ENCODE measurements around the gene RGS7. TPM values are rescaled to one million over a fixed set of nuclear protein-coding genes. Genes with fewer than 3 reads are reported as not detected.
A peak's percentile ranks its signal among the peaks of the same experiment; 100 is the strongest.

RGS7 gene
- total and polyA plus RNA-seq, 2 of the 4 experiments (the other 2 are of a cell fraction) = 0.58 to 0.72 TPM

- Histone ChIP-seq H3K18ac (ENCODE audit: low read depth, low read length) (no peak overlapping the region), H4K8ac (ENCODE audit: low read depth in 2 of 2, low read length in 2 of 2) (no peak overlapping the region), H4K20me1 (ENCODE audit: insufficient read depth, low read length) (no peaks in the 10 kb centered on the region), H3K23ac (ENCODE audit: low read depth, low read length) (no peak overlapping the region), H3K36me3 (ENCODE audit: control insufficient read depth, insufficient read depth, low read length) (no peaks in the 10 kb centered on the region), H3K27me3 (ENCODE audit: control insufficient read depth, insufficient read depth, low read length) (no peaks in the 10 kb centered on the region), H4K5ac (ENCODE audit: low read depth, low read length) (no peak overlapping the region), H3K14ac (replicated peaks; ENCODE audit: low read depth, low read length) (no peak overlapping the region), H3K9me1 (ENCODE audit: insufficient read depth, low read length) (no peaks in the 10 kb centered on the region), H3K4me2 (ENCODE audit: low read depth, low read length) (no peak overlapping the region), H3K4me1 (ENCODE audit: control insufficient read depth, insufficient read depth, low read length) (no peaks in the 10 kb centered on the region), H2AFZ (replicated peaks; ENCODE audit: low read length, poor library complexity) (no peak overlapping the region), H3K56ac (ENCODE audit: extremely low read depth, insufficient read depth, low read length) (no peak overlapping the region), H2AK9ac (replicated peaks; ENCODE audit: low read depth, low read length, poor library complexity) (no peak overlapping the region), H2AK5ac (ENCODE audit: low read depth, low read length) (no peak overlapping the region), H2BK20ac (ENCODE audit: low read depth, low read length) (no peak overlapping the region), H4K91ac (ENCODE audit: insufficient read depth, low read depth, low read length) (no peak overlapping the region), H3K79me1 (ENCODE audit: low read depth in 1 of 2, low read length in 2 of 2) (no peaks in the 10 kb centered on the region), H2BK15ac (ENCODE audit: low read depth, low read length) (no peak overlapping the region), H3K4me3 (ENCODE audit: insufficient read depth, low read depth, low read length) (no peak overlapping the region), H3K27ac (ENCODE audit: insufficient read depth, low read length) (no peak overlapping the region), H2BK120ac (ENCODE audit: low read depth, low read length) (no peak overlapping the region), H2BK5ac (ENCODE audit: low read depth, low read length, poor library complexity, severe bottlenecking) (no peak overlapping the region), H3K9ac (ENCODE audit: low read depth, low read length) (no peak overlapping the region), H3K4ac (ENCODE audit: low read depth, low read length) (no peak overlapping the region), H3K9me3 (ENCODE audit: control insufficient read depth, insufficient read depth, low read length) (peaks cover 4% of the 10 kb centered on the region; the same call in 1 of the 2 replicates)
- ATAC-seq (ENCODE audit: low read depth) (no peak), DNase-seq (no peak)
- ChIA-PET POLR2A (ENCODE audit: unreplicated experiment) (no interaction called here), CTCF (no interaction called here)
- TF ChIP-seq MAZ (IDR thresholded peaks at IDR 0.05; ENCODE audit: borderline replicate concordance, low read depth, low read length) = no peak
- 0 out of 2 replicates have a peak, but pooled peaks have one; percentile 25 for TF ChIP-seq MAFK (IDR thresholded peaks at IDR 0.05; ENCODE audit: low read depth, low read length)
- dilution Hi-C loops (cut with HindIII; ENCODE audit: low sequenced_read_pairs, unreplicated experiment) = no loop called here
- no TSS peak for BruUV-seq (replicated peaks)
- WGBS, 2 experiments (ENCODE audit: extremely low coverage in 2 of 2, insufficient read length in 1 of 2) = no CpG with 5 or more reads among the region's 1 CpG
- intact Hi-C loops (cut with micrococcal nuclease) = no loop called here
- in situ Hi-C loops (cut with MboI; ENCODE audit: low sequenced_read_pairs) = no loop called here
Measured at GRCh38 chr1:241114699-241115233, 242.2 kb downstream of the RGS7 start.

All from IMR-90 (cell line).